ENCODE data around the gene FAM53C.
"Not testable (repeated sequence)": the region's sequence is repeated elsewhere in the genome, so short reads cannot be mapped to it uniquely, and the experiment has no call there.

FAM53C gene

DNA sequence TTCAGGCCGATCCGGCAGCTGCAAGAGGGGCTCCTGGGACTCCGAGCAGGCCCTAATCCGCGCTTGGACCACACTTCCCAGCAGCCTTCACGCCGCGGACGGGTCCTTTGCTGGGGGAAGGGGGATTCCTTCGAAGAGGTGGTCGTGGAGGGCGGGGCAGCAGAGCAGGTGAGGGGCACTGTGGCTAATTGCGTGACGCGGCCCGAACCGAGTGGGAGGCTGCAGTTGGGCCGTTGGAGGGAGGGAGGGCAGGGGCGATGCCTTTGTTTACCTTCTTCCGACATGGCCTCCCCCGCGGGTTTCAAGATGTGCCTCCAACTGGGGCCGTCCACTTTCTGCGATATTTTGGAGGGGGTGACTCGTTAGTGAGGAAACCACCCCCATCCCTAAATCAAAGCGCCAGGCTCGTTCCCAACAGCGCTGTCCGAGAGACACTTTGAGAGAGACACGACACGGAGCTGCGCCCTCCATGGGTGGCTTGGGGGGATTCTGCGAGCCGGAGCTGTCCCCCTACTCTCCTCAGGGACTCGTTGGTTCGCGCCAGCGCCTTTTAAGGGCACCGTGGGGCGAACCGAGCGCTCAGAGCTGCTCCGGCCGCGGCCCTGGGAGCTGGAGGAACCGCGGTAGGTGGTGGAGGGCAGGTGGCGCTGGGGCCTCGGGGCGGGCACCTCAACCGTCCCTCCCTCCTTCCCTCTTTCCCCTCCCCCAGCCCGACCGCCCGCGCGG is at the start of gene FAM53C:
Gene FAM53C, plus strand, starts transcription at position 582 of the 726 bp plus-strand sequence. CDS start 3,070 bp downstream, outside the sequence.
- H3K4me3 ChIP-seq (ENCODE audit: control insufficient read depth, low read depth, low read length): peak within 1 kb of the TSS; percentile 97
- DNase-seq (ENCODE audit: low read depth): peak; percentile 62
- TF ChIP-seq, protein P1, sequence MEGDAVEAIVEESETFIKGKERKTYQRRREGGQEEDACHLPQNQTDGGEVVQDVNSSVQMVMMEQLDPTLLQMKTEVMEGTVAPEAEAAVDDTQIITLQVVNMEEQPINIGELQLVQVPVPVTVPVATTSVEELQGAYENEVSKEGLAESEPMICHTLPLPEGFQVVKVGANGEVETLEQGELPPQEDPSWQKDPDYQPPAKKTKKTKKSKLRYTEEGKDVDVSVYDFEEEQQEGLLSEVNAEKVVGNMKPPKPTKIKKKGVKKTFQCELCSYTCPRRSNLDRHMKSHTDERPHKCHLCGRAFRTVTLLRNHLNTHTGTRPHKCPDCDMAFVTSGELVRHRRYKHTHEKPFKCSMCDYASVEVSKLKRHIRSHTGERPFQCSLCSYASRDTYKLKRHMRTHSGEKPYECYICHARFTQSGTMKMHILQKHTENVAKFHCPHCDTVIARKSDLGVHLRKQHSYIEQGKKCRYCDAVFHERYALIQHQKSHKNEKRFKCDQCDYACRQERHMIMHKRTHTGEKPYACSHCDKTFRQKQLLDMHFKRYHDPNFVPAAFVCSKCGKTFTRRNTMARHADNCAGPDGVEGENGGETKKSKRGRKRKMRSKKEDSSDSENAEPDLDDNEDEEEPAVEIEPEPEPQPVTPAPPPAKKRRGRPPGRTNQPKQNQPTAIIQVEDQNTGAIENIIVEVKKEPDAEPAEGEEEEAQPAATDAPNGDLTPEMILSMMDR (IDR thresholded peaks at IDR 0.05; ENCODE audit: control insufficient read depth, insufficient read depth, low read depth, low read length, missing control alignments): no peak

DNA sequence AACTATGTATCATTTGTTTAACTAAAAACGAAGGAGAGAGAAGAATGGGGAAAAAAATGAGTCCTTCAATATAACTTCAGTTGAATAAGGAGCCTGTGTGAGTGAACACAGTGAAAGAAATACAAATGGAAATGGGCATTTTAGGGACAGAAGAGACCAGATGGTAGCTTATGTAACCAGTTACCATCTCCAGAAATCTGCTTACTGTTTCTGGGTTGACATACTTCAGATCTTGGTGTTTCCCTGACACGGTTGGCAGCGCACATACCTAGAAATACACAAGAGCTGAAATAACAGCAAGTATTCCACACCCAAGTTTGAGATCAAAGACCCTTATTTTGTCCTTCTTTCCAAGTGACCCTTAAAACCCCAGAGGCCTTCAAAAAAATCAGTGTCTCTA is 48.8 kb upstream of the FAM53C start:
- no peak for DNase-seq (ENCODE audit: low read depth)
- H3K4me3 ChIP-seq (ENCODE audit: control insufficient read depth, low read depth, low read length): no peak overlapping the region
- TF ChIP-seq, protein P1 (IDR thresholded peaks at IDR 0.05; ENCODE audit: control insufficient read depth, insufficient read depth, low read depth, low read length, missing control alignments): no peak

DNA sequence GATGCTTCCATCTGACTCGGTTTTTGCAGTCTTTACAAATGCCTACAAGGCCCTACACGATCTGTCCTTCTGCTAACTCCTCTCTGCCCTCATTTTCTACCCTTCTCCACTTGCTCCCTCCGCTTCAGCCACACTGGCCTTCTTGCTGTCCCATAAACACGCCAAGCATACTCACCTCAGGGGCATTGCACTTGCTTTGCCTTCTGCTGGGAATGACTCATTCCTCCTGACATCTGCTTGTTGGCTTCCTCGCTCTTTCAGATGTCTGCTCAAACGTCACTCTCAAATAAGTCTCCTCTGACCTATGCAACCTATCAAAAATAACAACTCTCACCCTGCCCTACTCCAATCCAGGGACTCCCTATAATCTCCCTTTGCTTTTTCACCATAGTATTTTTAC is 34.7 kb upstream of the FAM53C start:
- DNase-seq (ENCODE audit: low read depth): no peak
- no peak overlapping the region for H3K4me3 ChIP-seq (ENCODE audit: control insufficient read depth, low read depth, low read length)
- TF ChIP-seq, protein P1 (IDR thresholded peaks at IDR 0.05; ENCODE audit: control insufficient read depth, insufficient read depth, low read depth, low read length, missing control alignments): no peak

DNA sequence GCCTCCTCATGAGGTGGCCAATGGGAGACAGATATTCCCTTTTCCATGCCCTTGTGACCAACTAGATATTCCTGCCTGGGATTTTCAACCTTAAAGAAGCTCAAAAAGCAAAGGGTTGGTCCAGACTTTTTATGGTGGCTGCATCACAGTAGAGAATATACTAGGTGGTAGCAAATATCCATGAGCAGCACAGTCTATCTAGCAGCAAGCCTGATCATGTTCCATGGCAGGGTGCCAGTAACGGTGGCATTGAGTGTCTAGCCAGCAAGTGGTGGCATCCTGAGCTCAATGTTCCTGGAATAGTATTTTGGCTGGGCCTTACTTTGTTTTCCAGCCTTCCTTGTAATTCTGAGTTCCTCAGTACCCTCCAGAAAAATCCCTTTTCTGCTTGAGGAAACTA is 32.3 kb upstream of the FAM53C start:
- no peak overlapping the region for H3K4me3 ChIP-seq (ENCODE audit: control insufficient read depth, low read depth, low read length)
- TF ChIP-seq, protein P1 (IDR thresholded peaks at IDR 0.05; ENCODE audit: control insufficient read depth, insufficient read depth, low read depth, low read length, missing control alignments): no peak
- DNase-seq (ENCODE audit: low read depth): no peak

DNA sequence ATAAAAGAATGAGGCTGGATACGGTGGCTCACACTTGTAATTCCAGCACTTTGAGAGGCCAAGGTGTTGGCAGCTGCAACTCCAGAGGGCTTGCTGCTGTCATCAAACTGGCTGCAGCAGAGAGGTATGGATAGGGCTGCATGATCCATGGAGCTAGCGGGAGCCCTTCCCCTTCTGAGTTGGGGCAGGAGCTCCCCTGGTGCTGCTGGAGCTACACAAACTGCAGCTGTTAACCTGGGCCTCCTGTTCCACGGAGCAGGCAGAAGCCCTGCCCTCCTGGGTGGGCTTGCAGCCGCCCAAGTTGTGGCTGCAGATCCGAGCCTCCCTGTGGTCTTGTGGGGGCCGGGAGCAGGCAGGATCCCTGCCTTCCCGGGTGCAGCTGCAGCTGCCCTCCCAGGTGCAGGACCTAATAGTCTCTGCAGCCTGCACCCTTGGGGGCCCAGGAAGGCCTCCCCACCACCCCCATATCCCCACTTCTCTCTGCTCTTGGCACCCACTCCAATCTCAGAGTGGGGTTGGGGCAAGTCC is 22.3 kb upstream of the FAM53C start:
- DNase-seq (ENCODE audit: low read depth): no peak
- TF ChIP-seq, protein P1 (IDR thresholded peaks at IDR 0.05; ENCODE audit: control insufficient read depth, insufficient read depth, low read depth, low read length, missing control alignments): no peak
- no peak overlapping the region for H3K4me3 ChIP-seq (ENCODE audit: control insufficient read depth, low read depth, low read length)

DNA sequence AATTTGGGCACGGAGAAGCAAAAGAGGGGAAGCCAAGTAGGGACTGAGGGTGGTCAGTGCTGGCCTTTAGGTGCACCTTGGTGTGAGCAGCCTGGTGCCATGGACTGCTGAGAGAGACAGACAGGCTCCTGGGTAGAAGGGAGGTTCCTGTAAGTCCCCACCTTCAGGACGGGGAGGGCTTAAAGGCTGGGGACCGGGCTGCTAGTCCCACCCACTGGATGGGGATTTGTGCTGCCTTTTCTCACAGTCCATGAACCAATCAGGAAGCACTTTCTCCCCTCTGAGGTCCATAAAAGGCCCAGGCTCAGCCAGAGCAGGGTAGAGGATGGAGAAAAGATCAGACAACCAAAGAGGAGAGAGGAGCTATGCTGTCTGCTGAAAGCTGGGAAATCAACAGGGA is 21.7 kb upstream of the FAM53C start:
- H3K4me3 ChIP-seq (ENCODE audit: control insufficient read depth, low read depth, low read length): no peak overlapping the region
- TF ChIP-seq, protein P1 (IDR thresholded peaks at IDR 0.05; ENCODE audit: control insufficient read depth, insufficient read depth, low read depth, low read length, missing control alignments): no peak
- DNase-seq (ENCODE audit: low read depth): no peak

DNA sequence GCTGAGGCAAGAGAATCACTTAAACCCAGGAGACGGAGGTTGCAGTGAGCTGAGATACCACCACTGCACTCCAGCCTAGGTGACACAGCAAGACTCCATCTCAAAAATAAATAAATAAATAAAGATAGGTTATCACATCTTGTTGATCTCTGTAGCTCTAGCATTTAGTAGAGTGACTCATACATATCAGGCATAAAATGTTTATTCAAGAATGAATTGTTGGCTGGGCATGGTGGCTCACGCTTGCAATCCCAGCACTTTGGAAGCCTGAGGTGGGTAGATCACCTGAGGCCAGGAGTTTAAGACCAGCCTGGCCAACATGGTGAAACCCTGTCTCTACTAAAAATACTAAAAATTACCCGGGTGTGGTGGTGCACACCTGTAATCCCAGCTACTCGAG is 19.9 kb upstream of the FAM53C start:
- not testable (repeated sequence) for DNase-seq (ENCODE audit: low read depth); H3K4me3 ChIP-seq (ENCODE audit: control insufficient read depth, low read depth, low read length)
